ENCODE results near the gene IGIP.

IGIP gene

DNA sequence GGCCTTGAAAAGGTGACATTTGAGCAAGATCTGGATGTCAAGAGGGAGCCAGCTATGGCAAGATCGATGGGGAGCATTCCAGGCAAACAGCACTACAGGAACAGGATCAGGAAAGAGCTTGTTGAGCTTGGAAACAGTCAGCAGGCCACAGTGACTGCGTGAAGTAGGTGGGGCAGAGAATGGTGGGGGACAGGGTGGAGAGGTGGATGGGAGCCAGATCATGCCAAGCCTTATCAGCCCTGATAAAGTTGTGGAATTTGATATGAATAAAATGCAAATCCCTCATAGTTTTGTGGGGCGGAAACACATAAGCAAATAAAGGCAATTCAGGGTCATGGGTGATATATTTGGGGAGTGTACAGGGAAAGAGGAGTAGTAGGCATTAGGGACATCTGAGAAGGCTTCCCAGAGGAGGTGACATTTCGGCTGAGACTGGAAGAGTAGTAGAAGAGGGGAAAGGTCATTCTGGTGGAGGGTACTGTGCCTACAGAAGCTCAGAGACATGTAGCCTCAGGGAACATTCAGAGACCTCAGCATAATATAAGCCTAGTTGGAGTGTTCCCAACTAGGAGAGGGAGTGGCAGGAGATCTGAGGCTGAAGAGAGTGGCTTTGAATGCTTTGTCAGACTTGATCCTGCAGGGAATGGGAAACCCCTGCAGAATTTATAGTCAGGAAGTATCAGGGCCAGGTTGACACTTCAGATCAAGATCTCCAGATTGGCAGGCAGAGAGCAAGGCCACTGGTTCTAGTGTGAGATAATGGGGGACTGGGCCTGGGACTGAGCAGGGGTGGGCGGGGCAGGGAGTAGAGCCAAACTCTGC lies 39.6 kb downstream of the IGIP start:
- DNase-seq (ENCODE audit: low spot score): no peak

- no peak for DNase-seq (ENCODE audit: low spot score)
Observed at GRCh38 chr5:140165923-140166270, 40.2 kb downstream of the IGIP start.

DNA sequence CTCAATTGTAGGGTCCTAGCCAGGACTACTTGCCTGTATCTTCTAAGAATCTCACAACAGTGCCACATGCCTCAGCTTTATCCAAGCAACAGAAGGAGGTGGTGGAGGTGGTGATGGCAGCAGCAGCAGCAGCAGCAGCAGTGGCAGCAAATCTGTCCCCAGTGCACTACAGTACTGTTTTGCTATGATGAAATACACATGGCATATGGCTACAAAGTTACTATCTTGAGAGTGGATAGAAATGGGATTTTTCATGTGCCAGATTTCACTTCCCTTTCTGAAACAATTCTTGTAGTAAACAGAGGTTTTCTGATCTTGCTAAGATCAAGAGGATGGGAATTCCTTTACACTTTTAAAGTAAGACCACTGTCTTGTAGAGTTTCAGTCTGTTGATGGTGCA lies 41.2 kb downstream of the IGIP start:
- no peak for DNase-seq (ENCODE audit: low spot score)

- peak; percentile 13 for DNase-seq (ENCODE audit: low spot score)
Observed at GRCh38 chr5:140168371-140168770, 42.6 kb downstream of the IGIP start.

- peak; percentile 13 for DNase-seq (ENCODE audit: low spot score)
Observed at GRCh38 chr5:140169410-140169809, 43.7 kb downstream of the IGIP start.

- no peak for DNase-seq (ENCODE audit: low spot score)
Observed at GRCh38 chr5:140172483-140172882, 46.7 kb downstream of the IGIP start.

- DNase-seq (ENCODE audit: low spot score): no peak
Observed at GRCh38 chr5:140174014-140174413, 48.3 kb downstream of the IGIP start.

- DNase-seq (ENCODE audit: low spot score): peak; percentile 97
Observed at GRCh38 chr5:140174465-140175366, 49.0 kb downstream of the IGIP start, which contains the start of gene CYSTM1. Gene CYSTM1 (plus strand): TSS chr5:140175188. CDS start chr5:140194466, 19,278 bp downstream.

DNA sequence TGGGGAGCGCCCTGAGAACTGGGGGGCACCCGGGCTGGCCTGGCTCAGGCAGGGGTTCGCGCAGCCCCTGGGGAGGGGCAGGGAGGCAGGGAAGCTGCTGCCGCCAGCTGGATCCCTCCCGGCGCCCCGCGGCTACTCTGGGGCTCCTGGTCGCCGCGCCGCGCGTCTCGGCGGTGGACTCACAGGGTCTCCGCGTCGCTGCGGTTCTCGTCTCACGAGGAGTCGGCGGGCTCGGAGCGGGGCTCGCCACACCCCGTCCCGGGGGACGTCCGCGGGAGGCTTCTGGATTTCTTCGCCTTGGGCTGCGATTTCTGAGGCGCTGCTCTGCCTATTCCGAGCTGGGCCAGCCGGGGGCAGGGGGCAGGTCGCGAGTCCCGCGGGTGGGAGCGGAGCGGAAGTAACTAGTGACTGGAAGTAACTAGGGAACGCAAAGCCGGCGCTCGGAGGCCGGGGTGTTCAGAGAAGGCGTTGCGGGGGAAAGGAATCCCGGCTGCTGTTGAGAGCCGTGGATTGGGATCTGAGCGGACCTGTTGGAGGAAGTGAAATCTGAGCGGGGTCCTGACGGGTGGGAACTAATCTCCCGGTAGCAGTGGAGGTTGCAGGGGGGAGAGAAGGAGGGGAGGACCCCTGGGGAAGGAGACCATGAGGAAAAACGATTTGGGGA lies 49.8 kb downstream of the IGIP start:
- DNase-seq (ENCODE audit: low spot score): peak; percentile 83

- DNase-seq (ENCODE audit: low spot score): no peak
Observed at GRCh38 chr5:140176031-140176387, 50.3 kb downstream of the IGIP start.

- no peak for DNase-seq (ENCODE audit: low spot score)
Observed at GRCh38 chr5:140178086-140178410, 52.3 kb downstream of the IGIP start.

DNA sequence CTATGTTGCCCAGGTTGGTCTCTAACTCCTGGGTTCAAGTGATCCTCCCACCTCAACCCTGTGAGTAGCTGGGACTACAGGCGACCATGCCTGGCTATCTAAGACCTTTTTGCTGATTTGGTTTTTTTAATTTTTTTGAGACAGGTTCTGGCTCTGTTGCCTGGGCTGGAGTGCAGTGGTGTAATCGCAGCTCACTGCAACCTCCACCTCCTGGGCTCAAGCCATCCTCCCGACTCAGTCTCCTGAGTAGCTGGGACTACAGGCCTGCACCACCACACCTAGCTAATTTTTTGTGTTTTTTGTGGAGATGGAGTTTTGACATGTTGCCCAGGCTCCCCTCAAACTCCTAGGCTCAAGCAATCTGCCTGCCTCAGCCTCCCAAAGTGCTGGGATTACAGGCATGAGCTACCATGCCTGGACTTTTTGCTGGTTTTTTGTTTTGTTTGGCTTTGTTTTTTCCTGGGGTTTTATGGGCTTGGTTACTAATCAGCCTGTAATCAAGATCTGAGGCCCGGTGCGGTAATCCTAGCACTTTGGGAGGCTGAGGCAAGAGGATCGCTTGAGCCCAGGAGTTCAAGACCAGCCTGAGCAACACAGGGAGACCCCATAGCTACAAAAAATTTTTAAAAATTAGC lies 52.9 kb downstream of the IGIP start:
- DNase-seq (ENCODE audit: low spot score): no peak

All from kidney tubule cell (primary cell).